A673 (cell line): Measurements from ENCODE around the gene GIMAP2. TPM values are rescaled to one million over a fixed set of nuclear protein-coding genes. Genes with fewer than 3 reads are reported as not detected.
A peak's percentile ranks its signal among the peaks of the same experiment; 100 is the strongest.

Experiments used
- BruUV-seq: library from RNA; stranded (reverse); fragments of 400-500 nt; replicated peaks from 2 replicates; lab custom pipeline; 2021; lab: Mats Ljungman, UMichigan
- CTCF ChIA-PET: fragments of 300-600 bp; sonication (Branson Sonifier 250); formaldehyde crosslinking; loops from one replicate; lab custom pipeline; 2022; ENCODE audit warnings: antibody characterized with exemption; lab: Charles Lee
- POLR2A ChIA-PET: fragments of 300-600 bp; sonication (Branson Sonifier 250); formaldehyde crosslinking; loops from one replicate; lab custom pipeline; 2022; ENCODE audit warnings: antibody characterized with exemption; ENCODE audit not compliant: low non-redundant PET; lab: Charles Lee
- DNase-seq: peaks from one replicate; pipeline ENCODE4 v3.0.0-alpha.2; 2015; ENCODE audit warnings: low spot score
- H3K27ac ChIP-seq: fragments of 200-600 bp; sonication (generic); 2 replicates; pipeline ENCODE4 v1.5.1; 2016; ENCODE audit warnings: mixed run types, low read depth, mild to moderate bottlenecking, mixed read lengths, antibody characterized with exemption, low read length; ENCODE audit not compliant: poor library complexity, severe bottlenecking
- H3K27me3 ChIP-seq: fragments of 200-600 bp; sonication (generic); replicated peaks from 2 replicates; pipeline ENCODE4 v1.6.1; 2017; ENCODE audit warnings: mixed run types, low read depth, mild to moderate bottlenecking, mixed read lengths, antibody characterized with exemption, low read length; ENCODE audit not compliant: insufficient read depth, poor library complexity
- H3K36me3 ChIP-seq: fragments of 200-600 bp; sonication (generic); 2 replicates; pipeline ENCODE4 v1.6.1; 2016; ENCODE audit warnings: mixed run types, mild to moderate bottlenecking, mixed read lengths, antibody characterized with exemption, low read length; ENCODE audit not compliant: insufficient read depth, poor library complexity, severe bottlenecking
- H3K4me1 ChIP-seq: fragments of 200-600 bp; sonication (generic); 2 replicates; pipeline ENCODE4 v1.6.1; 2017; ENCODE audit warnings: mixed run types, mild to moderate bottlenecking, mixed read lengths, antibody characterized with exemption, low read length; ENCODE audit not compliant: insufficient read depth, poor library complexity, severe bottlenecking
- H3K4me3 ChIP-seq: fragments of 200-600 bp; sonication (generic); 2 replicates; pipeline ENCODE4 v1.5.1; 2016; ENCODE audit warnings: low read depth, mixed run types, mild to moderate bottlenecking, mixed read lengths, low read length; ENCODE audit not compliant: poor library complexity, severe bottlenecking
- H3K9me3 ChIP-seq: fragments of 200-600 bp; sonication (generic); 2 replicates; pipeline ENCODE4 v1.6.1; 2016; ENCODE audit warnings: mixed run types, low read depth, mild to moderate bottlenecking, mixed read lengths, antibody characterized with exemption, low read length; ENCODE audit not compliant: poor library complexity, severe bottlenecking
- CTCF ChIP-seq: fragments of 300-800, 200-600 bp; sonication (generic); conservative IDR thresholded peaks from 2 replicates; pipeline ENCODE4 v1.5.1; 2017; ENCODE audit warnings: low read depth, mild to moderate bottlenecking, antibody characterized with exemption, low read length, moderate library complexity, mixed read lengths
- EZH2 ChIP-seq: fragments of 200-600 bp; sonication (generic); IDR thresholded peaks from 2 replicates; pipeline ENCODE4 v1.6.1; 2017; ENCODE audit warnings: borderline replicate concordance, low read depth, mild to moderate bottlenecking, mixed read lengths, antibody characterized with exemption, low read length; ENCODE audit not compliant: poor library complexity, severe bottlenecking
- intact Hi-C: fragments of 100-400 bp; cut with micrococcal nuclease; formaldehyde crosslinking; loops from one replicate; pipeline ENCODE4 v1.10.0; 2022; ENCODE audit not compliant: unreplicated experiment
- total RNA-seq: library from RNA; stranded (reverse); gene quantifications from 2 replicates; pipeline ENCODE4 v1.2.3, GENCODE V29; 2021

Gene GIMAP2
- total RNA-seq, 1 experiment from 2014 or later: 4.3 TPM

- intact Hi-C loops: no loop called here
- H3K4me3 ChIP-seq: no peak overlapping the region
- DNase-seq: no peak
- no peaks in the 10 kb centered on the region for H3K4me1 ChIP-seq
- H3K27ac ChIP-seq: no peak overlapping the region
- BruUV-seq: no TSS peak
- H3K36me3 ChIP-seq: no peaks in the 10 kb centered on the region
- ChIA-PET CTCF (interaction anchor here (0.5 kb wide), 1 partner anchor 575 kb away, joined by 4 read pairs; no protein-coding TSS in a partner anchor), POLR2A (no interaction called here)
- no peaks in the 10 kb centered on the region for H3K27me3 ChIP-seq
- TF ChIP-seq CTCF (no peak), EZH2 (no peak)
- H3K9me3 ChIP-seq: no peaks in the 10 kb centered on the region
Measured at GRCh38 chr7:150645259-150646020, 40.1 kb upstream of the GIMAP2 start.

- intact Hi-C loops: no loop called here
- no peak for TF ChIP-seq EZH2
- no peak for TF ChIP-seq CTCF
- POLR2A ChIA-PET: no interaction called here
- Histone ChIP-seq H3K27ac (no peak overlapping the region), H3K4me3 (no peak overlapping the region), H3K4me1 (no peaks in the 10 kb centered on the region), H3K27me3 (no peaks in the 10 kb centered on the region), H3K36me3 (no peaks in the 10 kb centered on the region), H3K9me3 (no peaks in the 10 kb centered on the region)
- CTCF ChIA-PET: no interaction called here
- peak; percentile 15 for DNase-seq
- no TSS peak for BruUV-seq
Measured at GRCh38 chr7:150648353-150649079, 37.0 kb upstream of the GIMAP2 start.

- DNase-seq: no peak
- H3K36me3 ChIP-seq: no peaks in the 10 kb centered on the region
- CTCF ChIA-PET: no interaction called here
- no TSS peak for BruUV-seq
- H3K9me3 ChIP-seq: no peaks in the 10 kb centered on the region
- no peaks in the 10 kb centered on the region for H3K4me1 ChIP-seq
- no peak overlapping the region for H3K27ac ChIP-seq
- no peak overlapping the region for H3K4me3 ChIP-seq
- intact Hi-C loops: no loop called here
- no peak for TF ChIP-seq EZH2
- no peak for TF ChIP-seq CTCF
- POLR2A ChIA-PET: no interaction called here
- H3K27me3 ChIP-seq: no peaks in the 10 kb centered on the region
Measured at GRCh38 chr7:150649080-150649385, 36.5 kb upstream of the GIMAP2 start.
